Activated gamma-delta T cell treated with Interleukin-2 at 50 U/mL for 16 hours (primary cell): ENCODE data around the gene APBA2.
A peak's percentile ranks its signal among the peaks of the same experiment; 100 is the strongest.

Source experiments
- DNase-seq: peaks from one replicate; pipeline ENCODE4 v3.0.0-alpha.2; 2020

The APBA2 gene

DNA sequence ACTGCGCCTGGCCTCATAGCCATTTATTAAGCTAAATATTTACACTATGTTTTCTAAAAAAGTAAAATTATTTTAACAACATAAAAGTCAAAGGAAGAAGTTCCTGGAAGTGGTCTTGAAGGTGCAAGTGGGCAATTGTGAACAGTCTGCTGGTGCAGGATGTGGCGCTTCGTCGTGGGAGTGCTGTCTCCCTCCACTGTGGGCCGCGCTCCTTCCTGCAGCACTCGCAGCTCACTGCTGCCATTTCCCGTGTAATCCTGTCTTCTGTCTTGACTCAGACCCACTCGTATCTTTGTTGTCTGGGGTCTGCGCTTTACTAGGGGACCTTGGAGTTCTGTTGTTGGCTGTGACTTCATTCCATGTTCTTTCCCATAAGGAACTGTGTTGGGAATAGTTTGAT, 56.3 kb downstream of the APBA2 start:
- peak; percentile 55 for DNase-seq

DNA sequence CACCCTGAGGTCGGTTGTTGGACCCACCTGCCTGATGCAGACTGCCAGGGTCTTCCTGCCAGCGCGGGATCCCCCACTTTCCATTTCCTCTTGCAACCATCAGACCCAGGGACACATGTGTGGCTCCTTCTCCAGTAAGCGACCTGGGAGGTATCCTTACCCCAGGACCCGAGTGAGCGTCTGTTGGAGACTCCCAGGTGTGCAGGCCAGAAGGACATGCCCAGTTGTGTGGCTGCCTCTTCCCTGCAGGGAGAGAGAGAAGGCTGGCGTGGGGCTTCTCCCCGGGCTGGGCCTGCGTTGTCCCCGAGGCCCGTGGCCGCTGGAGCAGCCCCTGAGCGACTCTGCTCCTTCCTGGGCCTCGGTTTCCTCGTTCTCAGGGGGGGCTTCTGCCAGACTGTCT, 56.8 kb downstream of the APBA2 start:
- no peak for DNase-seq

DNA sequence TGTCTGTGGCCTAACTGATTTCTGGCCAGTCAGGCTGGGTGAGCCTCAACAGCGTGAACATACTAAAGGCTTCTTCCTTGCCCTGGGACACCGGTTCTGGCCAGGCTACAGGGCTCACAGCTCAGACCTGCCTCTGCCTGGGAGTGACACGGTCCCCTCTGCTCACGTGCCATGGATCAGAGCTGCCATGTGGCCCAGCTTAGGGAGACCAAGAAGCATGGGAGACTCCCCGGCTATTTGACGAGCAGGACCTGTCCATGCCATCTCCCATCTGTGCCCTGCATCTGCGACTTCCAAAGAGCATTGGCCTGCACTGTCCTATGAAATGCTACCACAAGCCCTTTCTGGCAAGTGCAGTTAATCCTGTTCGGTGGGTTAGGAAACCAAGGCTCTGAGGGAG, 57.4 kb downstream of the APBA2 start:
- DNase-seq: no peak

DNA sequence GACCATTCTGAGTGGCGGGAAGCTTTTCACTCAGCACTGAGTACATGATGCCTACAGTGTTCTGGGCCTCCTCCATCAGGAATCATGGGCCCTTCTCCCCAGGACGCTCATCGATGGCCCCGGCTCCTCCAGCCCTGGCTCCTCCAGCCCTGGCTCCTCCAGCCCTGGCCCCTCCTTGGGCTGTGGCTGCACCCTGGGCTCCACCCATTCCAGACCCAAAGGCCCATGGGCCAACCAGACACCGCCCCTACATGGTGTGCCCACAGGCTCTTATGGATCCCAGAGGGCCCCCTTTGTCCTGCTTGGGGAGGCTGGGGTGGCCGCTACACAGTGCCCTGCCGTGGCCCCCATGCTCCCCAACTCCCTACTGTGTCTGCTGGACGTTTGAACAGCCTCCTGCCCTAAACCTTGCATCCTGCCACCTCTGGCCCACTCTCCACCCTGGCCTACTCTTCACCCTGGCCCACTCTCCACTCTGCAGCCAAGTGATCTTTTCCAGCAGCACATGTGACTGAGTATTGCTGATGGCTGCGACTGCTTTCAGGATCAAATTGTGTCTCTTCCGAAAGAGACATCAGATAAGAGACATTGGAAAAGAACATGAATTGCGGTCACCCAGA, 57.9 kb downstream of the APBA2 start:
- no peak for DNase-seq

DNA sequence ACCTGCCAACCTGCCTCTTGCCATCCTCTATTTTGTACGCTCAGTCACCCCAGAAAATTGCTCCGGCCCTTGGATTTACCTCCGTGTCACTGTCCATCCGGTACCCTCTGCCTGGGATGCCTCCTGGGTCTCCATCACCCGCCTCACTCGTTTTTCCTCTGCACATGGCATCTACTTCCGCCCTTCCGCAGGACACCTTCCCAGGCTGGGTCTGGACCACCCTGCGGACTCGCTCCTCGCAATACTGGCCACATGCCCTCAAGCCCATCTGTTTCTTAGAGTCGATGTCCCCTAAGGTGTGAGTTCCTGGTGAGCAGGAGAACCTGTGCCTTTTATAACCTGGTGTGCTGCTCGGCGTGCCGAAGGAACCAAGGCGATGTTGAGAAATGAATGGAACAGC, 58.5 kb downstream of the APBA2 start:
- no peak for DNase-seq

DNA sequence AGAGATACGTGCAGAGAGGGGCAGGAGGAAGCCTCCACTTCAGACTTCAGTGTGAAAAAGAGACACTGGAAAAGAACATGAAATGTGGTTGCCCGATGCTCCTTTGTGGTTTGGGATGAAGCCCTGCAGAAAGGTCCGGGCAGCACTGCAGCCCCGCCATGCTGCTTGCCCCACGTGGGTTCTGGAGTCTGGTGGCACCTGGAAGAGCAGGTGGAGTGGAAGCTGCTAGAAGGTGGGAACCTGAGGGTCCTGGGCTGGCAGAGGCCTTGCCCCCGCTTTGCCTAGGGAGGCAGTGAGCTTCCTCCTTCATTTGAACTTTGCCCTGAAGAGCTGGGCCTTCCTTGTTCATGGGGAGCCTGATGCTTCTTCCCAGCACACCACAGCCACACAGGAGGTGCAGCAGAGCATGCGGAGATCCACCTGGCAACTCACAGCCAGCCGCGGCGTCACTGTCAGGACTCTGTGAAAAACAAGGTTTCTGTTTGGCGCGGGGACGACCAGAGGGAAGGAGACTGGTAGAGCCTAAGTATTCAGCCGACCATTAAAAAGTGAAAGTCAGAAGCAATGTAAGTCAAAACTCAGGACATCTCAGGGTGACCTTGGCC, 59.0 kb downstream of the APBA2 start:
- no peak for DNase-seq

DNA sequence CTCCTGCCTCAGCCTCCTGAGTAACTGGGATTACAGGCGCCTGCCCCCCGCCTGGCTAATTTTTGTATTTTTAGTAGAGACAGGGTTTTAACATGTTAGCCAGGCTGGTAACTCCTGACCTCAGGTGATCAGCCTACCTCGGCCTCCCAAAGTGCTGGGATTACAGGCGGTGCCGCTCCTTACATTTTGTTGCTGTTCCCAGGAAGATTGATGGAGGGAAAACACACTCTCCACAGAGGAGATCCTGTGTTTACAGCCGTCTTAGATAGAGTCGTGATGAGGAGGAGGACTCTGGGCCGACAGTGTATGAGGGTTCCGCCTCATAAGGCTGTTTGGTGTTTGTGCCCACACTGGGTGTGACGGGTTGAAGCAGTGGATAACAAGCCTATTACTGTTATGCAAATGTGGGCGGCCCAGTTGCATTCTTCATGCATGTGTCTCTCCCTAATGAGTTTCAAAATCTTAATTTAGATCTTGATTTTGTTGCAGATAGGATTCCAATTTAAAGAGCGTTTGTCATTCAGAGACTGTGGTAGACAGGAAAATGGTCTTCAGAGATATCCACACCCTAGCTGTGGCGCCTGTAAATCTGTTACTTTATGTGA, 60.0 kb downstream of the APBA2 start:
- DNase-seq: no peak

DNA sequence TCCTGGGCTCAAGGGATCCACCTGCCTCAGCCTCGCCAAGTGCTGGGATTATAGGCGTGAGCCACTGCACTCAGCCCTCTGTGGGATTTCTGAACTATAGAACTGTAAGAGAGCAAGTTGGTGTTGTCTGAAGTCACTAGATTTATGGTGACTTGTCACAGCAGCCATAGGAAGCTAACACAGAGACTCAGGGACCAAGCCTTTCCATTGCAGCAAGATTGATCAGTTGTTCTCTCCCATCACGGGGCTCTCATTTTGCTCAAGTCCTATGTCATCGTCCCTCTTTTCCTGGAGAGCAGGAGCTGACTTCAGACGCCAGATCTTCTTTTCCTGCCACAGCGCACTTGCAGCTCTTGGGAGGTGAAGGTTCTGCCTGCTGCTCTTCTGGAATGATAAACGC, 61.0 kb downstream of the APBA2 start:
- DNase-seq: no peak

DNA sequence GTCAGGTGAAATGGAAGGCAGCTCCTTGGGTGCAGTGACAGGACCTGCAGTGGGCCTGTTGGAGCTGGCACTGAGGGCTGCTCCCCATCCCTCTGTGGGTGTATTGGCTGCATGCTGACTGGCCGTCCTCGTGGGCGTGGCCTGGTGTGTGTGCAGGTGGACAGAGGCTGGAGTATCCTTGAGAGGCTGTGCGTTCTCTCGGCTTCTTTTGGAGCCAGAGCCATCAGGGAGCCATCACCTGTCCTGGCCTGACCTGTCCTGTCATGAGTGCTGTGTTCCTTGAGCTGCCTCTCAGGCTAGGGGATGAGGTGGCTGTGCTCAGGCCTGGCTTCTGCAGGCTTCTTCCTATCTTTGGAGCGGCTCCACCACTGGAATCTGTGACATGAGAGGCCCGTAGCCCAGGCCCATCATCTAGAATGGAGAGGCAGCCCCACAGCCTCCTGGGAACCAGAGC, 61.5 kb downstream of the APBA2 start:
- DNase-seq: no peak

DNA sequence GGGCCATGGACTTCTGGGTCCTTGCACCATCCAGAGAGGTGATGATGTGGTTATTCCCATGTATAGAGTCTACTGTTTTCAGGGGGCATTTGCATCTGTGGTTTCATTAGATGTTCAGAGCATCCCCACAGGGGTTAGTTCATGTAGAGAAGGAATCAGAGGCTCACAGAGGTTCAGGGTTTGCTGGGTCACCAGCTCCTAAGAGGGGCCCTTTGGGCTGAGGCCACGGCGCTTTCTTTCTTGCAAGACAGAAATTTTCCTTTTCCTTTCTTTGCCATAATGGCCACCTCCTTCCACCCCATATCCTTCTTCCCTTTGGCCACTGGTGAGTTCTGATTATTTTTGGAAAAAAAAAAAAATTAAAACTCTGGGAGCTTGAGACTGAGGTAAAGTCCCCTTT, 62.3 kb downstream of the APBA2 start:
- DNase-seq: no peak

DNA sequence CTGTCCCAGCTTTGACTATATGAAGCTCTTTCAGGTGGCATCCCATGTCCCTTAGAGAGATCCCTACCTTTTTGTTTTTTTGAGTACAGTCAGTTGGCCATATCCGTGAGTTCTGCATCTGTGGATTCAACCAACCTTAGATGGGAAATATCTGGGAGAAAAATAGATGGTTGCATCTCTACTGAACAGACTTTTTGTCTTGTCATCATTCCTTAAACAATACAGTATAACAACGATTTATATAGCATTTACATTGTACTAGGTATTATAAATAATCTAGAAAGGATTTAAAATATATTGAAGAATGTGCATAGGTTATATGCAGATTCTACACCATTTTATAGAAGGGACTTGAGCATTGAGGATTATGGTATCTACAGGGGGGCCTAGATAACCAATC, 65.1 kb downstream of the APBA2 start:
- DNase-seq: no peak

DNA sequence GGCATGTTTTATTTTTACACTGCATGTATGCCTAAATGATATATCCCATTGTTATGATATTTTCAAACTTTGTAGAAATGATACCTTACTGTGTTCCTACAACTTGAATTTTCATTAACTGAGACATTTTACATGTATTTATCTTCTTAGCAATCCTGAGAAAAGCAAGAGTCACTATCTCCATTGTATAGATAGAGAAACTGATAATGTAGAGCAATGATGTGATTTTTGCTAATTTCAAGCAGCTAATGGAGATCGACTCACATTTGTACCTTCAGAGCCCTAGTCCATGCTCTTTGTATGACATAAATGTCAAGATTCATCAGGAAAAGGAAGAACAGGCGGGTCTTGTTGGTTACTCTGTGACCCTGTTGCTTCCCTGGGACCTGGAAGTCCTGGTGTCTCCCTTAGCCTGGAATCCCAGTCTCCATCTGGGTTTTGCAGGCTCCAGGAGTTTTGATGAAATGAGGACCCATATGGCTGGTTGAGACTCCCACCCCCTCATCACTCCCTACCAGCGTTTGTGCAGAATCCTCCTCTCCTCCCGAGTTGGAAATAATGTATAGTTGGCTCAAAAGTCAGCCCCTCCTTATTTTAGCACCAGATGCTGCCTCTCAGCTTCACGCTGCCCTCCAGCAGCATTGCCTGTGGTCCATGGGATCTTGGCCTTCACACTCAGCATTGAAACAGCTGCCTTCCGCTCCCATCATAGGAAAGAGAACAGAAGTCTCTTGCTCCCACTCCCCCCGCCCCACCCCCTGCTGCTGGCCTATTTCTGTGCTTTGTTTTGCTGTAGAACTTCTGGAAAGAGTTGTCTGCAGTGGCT, 67.1 kb downstream of the APBA2 start:
- DNase-seq: no peak

DNA sequence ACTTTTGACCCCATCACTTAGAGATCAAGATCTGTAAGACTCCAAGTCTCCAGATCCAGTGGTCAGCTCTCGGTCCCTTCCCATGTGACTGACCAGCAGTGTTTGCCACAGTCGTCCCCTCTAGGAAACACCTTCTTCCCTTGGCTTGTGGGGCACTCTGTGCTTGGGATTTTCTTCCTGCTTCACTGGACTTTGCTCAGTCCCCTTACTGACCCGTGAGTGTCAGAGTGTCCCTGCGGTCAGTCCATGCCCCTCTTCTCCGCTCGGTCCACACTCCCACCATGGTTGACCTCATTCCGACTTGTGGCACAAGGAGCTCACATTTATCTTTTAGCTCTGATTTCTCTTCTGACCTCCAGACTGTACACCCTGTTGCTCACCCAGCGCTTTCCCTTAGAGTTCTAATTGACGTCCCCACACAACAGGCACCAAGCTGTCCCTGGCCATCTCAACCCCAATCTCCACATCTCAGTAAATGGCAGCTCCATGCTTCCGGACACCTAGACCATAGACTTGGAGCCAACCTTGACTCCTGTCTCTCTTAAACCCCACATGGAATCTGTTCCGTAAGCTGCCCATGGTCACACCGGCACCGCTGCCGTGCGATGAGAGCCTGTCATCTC, 67.9 kb downstream of the APBA2 start:
- no peak for DNase-seq

DNA sequence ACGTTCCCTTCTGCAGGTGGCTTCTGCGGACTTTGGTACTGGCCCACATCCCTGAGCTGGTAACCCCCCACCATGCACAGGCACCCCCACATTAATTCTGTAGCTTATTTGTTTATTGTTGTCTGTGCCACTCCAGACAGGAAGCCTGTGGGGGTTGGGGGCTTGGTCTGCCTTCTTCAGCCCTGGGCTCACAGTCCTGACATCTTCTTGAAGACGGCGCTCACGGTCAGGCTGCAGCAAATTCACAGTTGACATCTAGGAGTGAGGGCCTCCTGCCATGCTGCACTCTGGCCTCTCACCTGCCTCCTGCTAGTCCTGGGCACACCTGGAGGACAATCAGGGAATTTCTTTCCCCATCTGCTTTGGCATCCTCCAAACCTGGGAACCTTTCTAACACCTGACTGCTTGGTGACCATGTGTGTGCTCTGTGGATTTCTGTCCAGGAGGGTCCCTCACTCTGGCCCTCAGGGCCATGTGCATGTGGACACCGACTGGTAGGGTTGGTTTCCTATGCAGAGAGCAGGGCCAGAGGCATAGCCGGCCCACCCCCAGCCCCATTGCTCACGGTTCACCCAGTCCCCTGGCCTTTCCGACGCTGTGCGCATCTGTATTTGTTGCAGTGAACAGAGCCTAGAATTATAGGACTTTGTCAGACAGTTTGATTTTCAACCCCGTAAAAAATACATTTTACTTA, 68.8 kb downstream of the APBA2 start:
- DNase-seq: no peak

DNA sequence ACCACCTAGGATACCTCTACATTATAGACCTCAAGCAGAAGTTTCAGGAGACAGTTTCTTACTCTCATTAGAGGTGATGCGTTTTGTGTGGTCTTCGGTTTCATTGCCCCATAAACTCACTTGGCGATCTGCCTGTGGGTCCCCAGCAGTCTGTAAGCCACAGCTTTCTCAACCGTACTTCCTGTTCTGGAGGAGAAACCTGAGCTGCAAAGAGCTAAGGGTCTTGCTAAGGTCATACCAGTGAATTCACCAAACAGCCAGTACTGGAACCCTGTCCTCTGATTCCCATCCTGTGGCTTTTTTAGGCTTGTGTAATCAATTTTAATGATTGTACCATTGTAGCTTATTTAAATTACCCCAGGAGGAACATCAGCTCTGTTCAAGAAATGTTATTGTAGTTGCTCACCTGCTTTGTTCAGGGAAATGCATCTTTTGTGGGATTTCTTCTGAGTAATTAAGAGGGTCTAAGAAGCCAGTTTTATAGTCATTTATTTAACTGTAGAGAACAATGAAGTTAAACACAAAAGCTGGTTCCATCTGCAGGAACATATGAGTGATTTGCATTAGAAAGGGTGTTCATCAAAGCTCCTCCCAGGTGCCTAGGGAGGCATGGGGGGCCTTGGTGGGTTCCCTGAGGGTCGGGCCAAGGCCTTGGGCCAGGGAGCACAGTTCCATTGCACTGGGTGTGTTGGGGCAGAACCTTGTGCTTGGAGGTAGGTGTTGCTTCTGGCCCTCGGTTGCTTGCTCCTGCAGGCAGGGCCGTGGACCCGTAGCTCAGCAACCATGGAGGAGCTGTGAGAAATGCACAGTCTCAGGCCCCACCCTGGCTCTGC, 69.6 kb downstream of the APBA2 start:
- peak; percentile 27 for DNase-seq

DNA sequence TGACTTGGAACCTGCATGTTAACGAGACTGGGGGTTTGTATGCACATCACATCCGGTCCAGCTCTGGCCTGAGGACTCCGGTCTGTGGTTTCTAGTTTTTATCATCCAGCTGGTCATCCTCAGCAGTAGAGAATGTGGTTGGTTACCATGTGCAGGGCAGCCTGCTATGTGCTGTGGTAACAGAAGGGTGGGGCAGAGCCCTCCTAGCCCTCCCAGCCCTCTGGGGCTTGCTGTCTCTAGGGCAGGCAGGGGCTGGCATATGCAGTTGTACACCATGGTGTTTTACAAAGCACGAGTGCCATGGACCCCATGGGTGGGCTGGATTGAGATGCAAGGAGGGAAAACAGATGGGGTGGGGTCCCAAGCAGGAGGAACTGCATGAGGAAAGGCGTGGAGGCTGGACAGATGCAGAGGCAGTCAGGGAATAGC, 70.2 kb downstream of the APBA2 start:
- no peak for DNase-seq

DNA sequence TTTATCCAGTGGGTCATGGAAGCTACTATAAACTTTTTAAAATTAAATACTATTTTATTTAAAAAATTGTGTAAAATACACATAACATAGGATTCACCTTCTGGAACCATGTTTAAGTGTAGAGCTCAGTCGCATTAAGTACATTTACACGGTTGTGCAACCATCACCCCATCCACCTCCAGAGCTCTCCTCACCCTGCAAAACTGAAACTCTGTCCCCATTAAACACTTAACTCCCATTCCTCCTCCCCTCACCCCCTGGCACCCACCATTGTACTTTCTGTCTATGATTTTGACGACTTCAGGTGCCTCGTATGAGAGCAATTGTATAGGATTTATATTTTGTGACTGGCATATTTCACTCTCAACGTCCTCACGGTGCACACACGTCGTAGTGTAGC, 70.7 kb downstream of the APBA2 start:
- DNase-seq: no peak

DNA sequence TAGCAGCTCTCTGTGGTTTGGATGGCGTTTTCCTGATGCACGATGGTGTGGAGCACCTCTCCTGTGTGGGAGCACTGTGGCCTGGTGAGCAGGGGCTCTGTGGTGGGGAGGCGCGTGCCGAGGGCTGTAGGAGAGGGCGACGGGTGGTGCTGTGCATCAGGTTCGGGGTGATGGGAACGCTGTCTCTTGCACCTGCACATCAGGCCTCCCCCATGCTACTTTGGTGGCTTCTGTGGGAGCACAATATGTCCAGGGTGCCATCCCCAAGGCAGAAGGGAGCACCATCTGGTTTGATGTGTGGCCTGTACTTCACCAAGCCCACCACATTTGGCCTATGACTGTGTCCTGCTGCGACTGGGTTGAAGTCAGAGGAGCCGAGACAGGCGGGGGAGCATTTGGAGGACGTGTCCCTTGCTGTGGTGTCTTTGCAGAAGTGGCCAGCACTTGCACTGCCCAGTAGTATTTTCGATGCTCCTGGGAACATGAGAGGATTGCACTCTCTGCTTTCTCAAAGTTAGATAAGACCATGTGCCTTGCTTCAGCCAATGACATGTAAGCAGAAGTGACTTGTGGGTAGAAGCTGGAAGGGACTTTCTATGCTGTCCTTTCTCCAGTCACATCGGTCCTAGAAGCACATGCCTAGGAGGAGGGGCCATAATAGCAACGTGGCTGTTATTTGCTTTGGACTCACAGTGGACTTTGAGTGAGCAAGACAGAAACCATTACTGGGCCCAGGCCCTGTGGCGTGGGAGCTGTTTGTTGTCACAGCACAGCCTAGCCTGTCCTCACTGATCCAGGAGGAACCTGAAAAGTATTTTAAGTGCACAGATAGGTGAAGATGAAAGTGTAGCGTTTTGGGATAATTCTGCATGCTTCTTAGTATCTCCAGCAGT, 72.1 kb downstream of the APBA2 start:
- DNase-seq: no peak

DNA sequence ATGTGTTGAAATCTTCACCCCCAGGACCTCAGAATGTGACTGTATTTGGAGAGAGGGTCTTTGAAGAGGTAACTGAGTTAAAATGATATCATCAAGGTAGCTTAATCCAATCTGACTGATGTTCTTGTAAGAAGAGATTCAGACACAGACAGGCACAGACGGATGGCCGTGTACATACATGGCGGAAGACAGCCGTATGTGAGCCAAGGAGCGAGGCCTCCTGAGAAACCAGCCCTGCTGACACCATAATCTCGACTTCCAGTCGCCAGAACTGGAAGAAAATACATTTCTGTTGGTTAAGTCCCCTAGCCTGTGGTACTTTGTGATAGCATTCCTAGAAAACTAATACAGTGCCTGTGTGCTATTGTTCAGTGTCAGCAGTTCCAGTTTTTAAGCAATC, 73.6 kb downstream of the APBA2 start:
- DNase-seq: no peak

DNA sequence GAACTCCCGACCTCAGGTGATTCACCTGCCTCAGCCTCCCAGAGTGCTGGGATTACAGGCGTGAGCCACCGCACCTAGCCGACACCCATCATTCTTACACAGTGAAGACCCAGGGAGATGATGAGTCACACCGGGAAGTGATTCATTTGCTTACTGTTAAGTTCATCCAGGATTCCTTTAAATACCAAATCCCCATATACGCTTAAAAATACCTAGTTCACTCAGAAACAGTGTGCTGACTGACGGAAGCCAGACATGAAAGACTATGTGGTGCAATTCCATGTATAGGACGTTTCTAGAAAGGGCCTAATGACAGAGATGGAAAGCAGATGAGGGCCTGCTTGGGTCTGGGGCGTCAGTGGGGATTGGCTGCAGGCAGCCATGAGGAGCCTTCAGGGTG, 75.2 kb downstream of the APBA2 start:
- no peak for DNase-seq

DNA sequence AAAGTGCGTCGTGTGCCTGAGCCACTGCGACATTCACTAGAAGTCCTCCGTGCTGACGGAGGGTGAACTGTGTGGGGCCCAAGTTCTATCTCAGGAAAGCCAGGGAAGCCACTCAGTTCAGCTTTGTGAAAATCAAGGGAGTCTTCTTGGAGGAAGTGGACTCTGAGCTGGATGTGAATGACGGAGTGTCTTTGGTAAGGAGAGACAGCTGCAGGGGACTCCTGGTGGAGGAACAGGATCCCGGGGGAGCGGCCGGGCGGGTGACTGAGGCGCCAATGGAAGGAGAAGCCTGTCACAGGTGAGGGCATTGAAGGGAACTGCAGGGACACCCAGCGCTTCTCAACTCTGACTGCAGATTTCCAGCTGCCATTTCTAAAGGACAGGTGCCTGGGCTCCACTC, 75.6 kb downstream of the APBA2 start:
- DNase-seq: no peak
